Activated CD8-positive, alpha-beta memory T cell treated with anti-CD3 and anti-CD28 coated beads for 24 hours (primary cell): ENCODE measurements around the gene DSCAM.
"Not testable (repeated sequence)": the region's sequence is repeated elsewhere in the genome, so short reads cannot be mapped to it uniquely, and the experiment has no call there.

ENCODE experiments used
- DNase-seq: peaks from one replicate; pipeline ENCODE4 v3.0.0-alpha.2; 2020

DSCAM gene

GRCh38 chr21:40067751-40068150, 779.2 kb downstream of the DSCAM start:
- DNase-seq: no peak

- no peak for DNase-seq
Measured at GRCh38 chr21:40066221-40066620, 780.7 kb downstream of the DSCAM start.

- DNase-seq: no peak
Measured at GRCh38 chr21:40060083-40060677, 786.8 kb downstream of the DSCAM start.

GRCh38 chr21:40057331-40057730, 789.6 kb downstream of the DSCAM start:
- DNase-seq: no peak

DNA sequence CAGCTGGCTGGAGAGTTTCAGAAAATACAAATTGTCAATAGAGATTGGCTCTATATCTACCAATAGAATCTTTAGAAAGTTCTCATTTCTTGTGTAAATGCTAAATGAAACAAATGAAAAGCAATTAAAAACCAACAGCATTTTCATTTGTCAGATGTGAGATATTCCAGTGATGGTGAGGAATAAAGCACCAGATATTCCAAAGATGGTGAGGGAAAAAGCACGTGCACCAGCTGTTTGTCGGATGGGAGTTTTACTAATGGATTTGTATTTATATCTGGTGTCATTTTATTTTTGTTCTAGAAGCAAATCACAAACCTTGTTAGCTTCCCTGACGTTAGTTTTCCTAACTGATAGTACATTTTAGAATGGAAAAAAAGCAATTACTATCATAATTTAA, 790.9 kb downstream of the DSCAM start:
- DNase-seq: no peak

- no peak for DNase-seq
Measured at GRCh38 chr21:40054403-40054802, 792.6 kb downstream of the DSCAM start.

DNA sequence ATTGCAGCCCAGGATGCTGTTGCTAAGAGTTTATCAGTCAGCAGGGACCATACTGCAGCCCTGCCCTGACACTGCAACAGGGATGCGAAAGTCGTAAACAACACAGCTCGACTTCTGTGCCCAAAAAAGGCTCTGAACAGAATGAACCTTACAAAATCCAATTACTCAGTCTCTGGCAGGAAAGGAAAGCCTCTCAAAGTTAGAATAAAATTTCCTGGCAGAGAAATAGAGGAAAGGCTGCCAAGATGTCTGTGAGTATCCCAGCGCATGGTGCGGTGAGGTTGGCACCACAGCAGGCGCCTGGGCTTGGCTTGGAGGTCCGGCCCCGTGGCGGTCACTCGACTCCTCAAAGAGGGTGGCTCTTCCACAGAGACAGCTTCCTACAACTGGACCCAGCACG, 794.0 kb downstream of the DSCAM start:
- no peak for DNase-seq

DNA sequence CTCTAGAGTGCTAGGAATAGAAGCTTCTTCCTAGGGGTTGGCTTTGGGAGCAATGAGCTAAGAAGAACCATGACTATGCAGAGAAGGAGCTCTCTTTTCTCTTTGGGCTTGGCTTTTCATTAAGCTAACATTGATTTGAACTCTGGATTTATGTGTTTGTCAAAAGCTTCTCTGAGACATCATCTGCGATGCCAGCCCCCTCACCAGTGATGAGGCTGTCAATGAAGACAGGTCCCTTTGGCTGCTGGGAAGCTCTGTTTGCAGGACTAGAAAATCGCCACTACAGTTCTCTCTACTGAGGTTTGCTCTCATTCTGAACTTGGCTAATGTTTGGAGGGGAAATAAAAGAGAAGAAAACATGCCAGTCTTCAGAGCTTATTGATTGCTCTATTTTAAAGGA, 794.7 kb downstream of the DSCAM start:
- no peak for DNase-seq

DNA sequence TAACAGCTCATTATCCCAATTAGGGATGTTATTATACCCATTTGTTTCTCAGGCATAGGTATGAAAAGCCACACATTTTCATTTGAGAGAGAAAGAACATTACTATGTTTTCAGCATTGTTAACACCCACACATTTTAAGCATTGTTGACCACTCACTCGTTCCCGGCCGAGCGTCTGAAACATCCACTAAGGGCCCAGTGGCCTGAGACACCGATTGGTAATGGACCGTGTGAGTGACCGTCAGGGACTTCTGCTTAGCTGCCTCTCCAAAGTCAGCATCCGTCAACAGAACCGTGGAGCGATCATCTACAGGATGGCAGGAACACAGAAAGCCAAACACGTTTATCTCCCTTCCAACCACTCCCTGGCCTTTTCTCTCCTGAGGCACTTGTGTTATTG, 795.2 kb downstream of the DSCAM start:
- DNase-seq: no peak

- no peak for DNase-seq
Measured at GRCh38 chr21:40049931-40050290, 797.0 kb downstream of the DSCAM start.

- DNase-seq: no peak
Measured at GRCh38 chr21:40049031-40049930, 797.7 kb downstream of the DSCAM start.

- no peak for DNase-seq
Measured at GRCh38 chr21:40047993-40048730, 798.8 kb downstream of the DSCAM start.

DNA sequence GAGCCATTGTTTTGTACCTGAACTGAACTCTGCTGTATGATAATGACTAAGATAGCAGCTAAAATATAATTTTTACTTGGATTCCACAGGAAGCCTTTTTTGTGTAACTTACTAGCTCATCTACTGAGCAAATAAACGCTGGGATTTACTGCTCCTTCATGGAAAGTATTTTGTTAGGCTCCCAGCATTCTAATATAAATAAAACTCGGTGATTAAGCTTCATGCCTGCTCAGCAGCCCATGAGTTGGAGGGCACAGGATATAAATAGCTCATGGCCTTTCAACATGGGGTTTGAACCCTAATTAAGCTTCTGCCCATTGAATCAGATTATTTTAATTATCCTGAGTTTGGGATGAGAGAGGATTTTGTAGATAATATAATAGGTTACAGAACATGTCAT, 799.7 kb downstream of the DSCAM start:
- DNase-seq: no peak

DNA sequence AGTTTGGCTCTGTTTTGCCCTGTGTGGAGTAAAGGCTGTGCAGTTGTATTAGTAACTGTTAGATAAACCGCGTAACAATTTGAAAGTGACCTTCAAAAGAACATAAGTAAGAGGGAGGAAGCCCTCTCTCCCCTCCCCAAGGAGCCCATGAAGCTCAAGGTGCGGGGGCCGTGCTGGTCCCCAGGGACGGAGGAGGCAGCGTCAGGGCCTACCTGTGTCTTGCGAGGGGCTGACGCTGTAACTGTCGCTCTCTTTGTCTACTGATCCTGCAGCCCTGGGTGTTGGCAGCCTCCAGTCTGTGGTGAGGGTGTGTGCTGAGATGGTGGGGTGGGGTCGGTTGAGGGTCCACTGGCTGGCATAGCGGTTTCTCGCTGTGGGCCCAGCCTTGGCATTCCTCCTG, 803.1 kb downstream of the DSCAM start:
- DNase-seq: no peak

- DNase-seq: no peak
Measured at GRCh38 chr21:40043423-40043822, 803.5 kb downstream of the DSCAM start.

GRCh38 chr21:40041446-40041845, 805.5 kb downstream of the DSCAM start:
- DNase-seq: no peak

GRCh38 chr21:40033156-40033782, 813.7 kb downstream of the DSCAM start:
- not testable (repeated sequence) for DNase-seq

DNA sequence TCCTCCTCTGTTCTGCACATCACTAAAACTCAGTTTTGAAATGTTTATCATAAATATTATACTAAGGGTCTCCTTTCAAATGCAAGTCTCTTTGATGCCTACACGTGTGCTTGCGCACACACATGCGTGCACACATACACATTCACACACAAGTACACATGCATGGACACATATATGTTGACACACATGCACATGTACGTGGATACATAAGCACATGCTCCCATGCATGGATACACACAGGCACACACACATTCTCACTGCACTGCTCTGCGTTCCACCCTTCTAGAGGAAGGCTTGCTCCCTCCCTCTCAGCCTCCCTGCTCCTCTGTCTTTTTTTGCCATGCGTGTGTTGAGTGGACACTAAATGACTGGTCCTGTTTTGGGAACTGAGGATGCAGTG, 817.1 kb downstream of the DSCAM start:
- DNase-seq: no peak

- not testable (repeated sequence) for DNase-seq
Measured at GRCh38 chr21:40028393-40028792, 818.6 kb downstream of the DSCAM start.

DNA sequence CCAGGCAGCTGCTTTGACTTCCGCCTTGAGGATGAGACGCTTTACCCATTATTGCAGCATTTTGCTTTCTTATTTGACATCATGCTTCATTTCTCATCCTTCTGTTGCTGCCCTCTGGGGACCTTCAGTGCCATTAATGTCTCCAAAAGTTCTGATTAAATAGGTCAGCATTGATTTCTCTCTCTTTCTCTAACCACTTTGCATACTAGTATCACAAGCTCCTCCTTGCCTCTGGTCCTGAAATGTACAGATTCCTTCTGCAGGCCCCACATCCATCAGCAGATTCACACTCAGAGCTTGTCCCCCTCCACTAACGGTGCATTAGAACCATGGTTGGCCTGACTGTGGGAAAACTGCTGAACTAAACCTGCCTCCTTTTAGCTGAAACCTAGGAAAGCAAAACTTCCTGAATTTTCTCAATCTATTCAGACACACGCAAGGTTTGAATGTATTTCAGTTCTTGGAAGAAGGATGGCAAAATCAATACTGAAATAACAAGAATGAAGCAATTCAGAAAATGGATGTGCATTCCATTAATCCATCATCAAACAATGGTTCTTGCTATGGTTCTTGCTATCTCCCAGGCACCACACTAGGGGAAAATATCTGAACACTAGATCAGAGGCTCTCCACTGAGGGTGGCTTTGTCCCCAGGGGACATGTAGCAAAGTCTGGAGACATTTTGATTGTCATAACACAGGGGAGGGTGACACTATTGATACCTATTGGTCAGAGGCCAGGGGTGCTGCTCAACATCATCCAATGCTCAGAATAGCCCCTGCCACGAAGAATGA, 825.2 kb downstream of the DSCAM start:
- no peak for DNase-seq

DNA sequence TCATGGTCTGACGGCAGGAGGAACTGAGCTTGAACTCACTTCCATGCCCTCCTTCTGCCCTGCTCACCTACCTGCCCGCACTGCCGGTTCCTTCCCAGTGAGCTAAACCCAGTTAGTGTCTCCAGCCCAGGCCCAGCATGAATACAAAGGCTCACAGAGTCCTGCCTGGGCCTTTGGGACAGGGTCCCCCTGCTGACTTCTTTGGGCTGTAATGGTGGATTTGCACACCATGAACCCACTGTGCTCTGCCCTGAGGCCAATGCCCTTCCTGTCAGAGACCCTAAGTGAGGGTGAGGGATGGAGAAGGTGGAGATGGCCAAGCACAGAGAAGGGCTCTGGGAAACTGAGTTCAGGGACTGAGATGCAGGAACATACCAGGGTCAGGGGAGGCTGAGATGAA, 826.3 kb downstream of the DSCAM start:
- no peak for DNase-seq

- DNase-seq: no peak
Measured at GRCh38 chr21:40018871-40019475, 828.0 kb downstream of the DSCAM start.
